Renal cortical epithelial cell (primary cell): ENCODE data around the gene TRPM3. TPM values are rescaled to one million over a fixed set of nuclear protein-coding genes. Genes with fewer than 3 reads are reported as not detected.

Experiments used
- DNase-seq: peaks from one replicate; pipeline ENCODE4 v3.0.0-alpha.2; 2011; ENCODE audit warnings: low read depth
- total RNA-seq: library from RNA; depleted of rRNA; stranded (reverse); fragments of >200 nt; gene quantifications from 2 replicates; pipeline ENCODE4 v1.2.3, GENCODE V29; 2014

TRPM3 gene
- total RNA-seq, 1 donor from 2014 or later: 2.9 TPM

DNA sequence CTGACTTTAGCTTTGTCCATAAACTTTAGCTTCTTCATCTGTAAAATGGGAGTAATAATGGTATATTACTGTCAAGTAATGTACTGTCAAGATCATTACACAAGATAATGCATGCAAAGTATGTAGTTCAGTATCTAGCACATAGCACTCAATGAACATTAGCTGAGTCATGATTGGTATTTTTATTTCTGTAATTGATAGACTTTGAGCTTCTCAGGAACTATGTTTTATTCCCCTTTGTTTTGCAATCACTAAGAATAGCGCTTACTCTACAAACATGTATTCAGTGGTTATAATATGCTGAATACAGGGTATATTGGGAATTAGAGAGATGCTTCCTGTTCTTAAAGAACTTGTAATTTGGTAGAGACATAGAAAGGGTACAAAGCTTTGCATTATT lies 564.6 kb downstream of the TRPM3 start:
- DNase-seq: no peak

DNA sequence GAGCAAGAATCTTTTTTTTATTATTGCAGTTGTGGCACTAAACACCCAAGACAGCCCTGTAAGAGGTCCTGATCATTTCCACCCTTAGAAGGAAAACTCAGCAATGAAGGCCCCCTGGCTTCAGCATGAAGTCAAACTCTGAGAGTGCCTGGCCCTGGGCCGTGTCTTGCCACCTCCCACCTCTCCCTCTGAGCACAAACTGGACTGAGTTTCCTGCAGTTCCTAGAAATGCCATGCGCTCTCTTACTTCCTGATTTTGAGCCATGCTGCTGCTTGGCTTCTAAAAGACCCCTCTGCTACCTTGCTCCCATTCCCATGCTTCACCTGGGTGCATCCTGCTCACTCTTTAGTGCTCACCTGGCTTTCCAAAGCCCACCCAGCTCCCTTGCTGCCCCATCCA lies 566.5 kb downstream of the TRPM3 start:
- DNase-seq: no peak

DNA sequence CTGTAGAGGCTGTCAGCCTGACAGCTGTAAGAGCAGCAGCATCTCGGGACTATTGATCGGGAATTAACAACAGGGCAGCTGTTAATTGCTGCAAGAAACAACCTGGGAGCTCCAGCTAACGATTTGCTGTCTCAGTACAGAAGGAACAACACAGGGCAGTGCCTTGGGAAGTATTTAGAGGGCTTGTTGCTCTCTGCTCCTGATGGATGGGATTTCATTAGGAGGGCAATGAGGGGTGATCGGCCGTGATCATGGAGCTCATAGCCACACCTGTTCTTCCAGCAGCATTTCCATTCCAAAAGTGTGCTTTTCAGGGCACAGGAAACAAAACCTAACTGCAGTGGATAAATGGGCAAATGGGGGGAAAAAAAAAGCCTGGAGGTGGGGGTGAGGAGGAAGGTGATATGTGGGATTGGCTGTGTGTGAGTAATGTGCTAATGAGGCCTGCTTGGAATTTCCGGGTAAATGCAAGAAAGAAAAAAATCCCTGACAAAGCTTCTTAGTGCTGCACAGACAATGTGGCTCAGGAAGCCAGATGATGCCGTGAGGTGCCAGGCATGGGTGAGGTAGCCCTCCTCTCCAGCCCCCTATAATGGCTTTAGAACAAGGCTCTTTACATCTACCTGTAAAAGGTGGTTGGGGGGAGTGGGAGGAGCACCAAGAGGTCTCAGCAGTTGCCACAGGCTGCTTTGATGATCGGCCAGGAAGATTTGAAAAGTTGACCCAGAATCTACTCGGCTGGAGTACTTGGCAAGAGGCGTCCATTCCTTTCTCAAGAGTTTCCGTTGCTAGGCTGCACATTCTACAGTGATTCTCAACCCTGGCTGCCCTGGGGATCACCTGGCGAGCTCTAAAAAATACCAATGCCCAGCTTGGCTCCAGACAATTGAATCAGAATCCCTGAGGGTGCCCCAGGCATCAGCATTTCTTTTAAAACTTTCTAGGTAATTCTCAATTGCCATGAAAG lies 567.4 kb downstream of the TRPM3 start:
- DNase-seq: peak; percentile 91

DNA sequence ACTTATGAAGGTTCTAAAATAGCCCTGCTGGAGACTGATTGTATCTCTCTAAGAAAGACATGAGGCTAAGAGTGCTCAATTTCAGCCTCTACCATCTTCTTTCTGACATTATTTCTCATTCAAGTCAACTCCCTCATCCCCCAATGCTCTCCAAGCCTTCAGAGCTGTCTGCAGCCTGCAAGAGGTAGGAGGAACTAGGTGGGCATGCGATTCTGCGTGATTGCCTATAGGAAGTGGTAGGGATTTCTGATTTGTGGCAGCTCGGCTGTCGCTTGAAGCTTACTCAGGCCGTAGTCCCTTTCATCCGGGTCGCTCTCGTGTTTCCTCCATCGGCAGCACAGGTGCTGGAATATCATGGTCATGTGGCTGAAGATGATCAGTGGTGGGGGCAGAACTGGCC lies 568.9 kb downstream of the TRPM3 start:
- DNase-seq: no peak

- no peak for DNase-seq
Measured at GRCh38 chr9:70551801-70552200, 569.6 kb downstream of the TRPM3 start.

DNA sequence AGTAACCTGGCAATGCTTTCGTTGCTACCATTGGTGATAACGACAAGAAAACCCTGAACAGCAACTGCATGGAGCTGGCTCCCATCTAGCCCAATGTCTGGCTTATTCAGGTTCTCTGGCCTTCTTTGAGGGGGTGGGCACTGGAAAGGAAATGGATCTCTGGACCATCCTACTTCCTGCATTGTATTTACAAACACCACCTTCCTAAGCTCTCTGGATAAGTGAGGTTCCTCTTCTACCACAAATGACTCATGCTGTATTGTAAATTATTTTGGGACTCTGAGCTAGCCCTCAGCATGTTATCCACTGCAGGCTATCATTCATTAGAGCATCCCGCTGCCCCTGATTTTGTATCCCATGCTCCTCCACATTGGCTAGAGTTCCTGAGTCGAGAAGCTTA lies 570.0 kb downstream of the TRPM3 start:
- peak; percentile 15 for DNase-seq

- no peak for DNase-seq
Measured at GRCh38 chr9:70549926-70550325, 571.5 kb downstream of the TRPM3 start.

DNA sequence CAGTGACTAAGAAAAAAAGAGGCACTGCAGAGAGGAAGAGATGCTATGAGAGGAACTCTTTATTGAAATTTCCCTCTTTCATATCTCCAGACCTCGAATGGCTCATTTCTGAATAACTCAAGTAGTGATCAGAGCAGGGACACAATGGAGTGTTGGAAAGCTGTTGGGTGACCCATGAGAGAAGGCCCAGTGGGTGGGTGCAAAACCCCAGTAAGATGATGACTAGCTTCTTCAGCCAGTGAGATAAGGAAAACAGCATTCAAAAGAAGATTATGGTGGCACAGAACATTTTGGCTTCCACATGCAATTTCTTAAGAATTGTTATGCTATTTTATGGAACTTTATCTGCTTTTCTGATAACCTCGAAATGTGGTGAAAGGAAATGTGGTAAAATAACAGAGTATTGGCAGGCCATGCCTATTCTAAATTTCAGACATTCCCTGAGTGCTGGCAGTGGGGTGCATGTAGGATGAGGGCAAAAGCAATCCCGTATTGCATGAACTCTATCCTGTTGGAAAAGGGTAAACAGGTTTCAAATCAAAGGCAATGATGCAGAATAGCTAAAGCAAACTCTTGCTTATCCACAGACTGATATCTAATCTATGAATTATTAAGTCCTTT lies 579.0 kb downstream of the TRPM3 start:
- no peak for DNase-seq

- DNase-seq: no peak
Measured at GRCh38 chr9:70540016-70540415, 581.4 kb downstream of the TRPM3 start.

DNA sequence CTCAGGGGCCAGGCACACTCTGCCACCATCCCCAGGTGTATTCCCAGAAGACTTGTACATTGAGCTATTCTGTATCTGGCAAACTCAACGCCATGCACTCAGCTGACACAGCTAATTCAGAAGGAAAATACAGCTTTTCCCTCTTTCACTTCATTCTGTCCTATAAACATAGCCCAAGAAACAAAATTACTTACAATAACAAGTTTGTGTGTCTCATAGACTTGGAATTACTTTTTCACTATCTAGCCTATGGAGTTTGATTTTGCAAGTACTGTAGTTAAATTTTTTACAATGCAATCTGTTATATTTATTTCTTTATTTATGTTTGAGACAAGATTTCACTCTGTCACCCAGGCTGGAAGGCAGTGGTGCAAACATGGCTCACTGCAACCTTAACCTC lies 581.9 kb downstream of the TRPM3 start:
- no peak for DNase-seq

GRCh38 chr9:70539001-70539400 lies 582.4 kb downstream of the TRPM3 start:
- DNase-seq: no peak

GRCh38 chr9:70537084-70537483 lies 584.3 kb downstream of the TRPM3 start:
- DNase-seq: no peak

DNA sequence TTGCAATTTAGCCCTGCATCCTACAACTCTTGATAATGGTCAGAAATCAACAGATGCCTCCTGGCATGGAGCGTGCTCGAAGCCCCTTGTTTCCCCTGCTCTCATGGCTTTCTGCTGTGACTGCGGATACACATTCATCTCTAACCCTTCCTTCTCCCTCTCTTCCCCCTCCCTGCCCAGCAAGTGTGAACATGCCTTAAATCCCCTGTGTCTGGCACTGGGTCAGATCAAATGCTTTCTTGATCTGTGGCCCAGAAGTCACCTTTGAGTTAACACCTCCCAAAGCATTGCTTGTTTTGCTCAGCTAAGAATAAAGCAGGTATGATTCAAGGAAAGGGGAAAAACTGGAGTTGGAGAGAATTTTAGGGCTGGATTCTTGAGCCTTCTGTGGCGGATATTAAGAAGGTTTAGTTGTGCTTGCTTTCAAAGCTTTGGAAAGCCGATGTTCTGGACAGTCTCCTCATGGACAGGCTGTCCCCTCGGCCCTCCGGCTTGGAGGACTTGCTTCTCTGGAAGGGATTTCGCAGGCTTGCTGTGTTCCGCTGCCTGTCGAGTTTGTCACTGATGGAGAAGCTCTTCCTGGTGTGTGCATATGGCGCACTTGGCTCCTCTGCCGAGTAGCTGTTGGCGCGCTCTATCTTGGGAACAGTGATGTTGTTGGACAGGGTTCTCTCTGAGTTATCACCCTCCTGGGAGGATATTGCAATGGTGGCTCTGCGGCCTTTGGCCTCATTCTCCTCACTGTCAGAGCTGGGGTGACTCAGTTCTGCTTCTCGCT lies 585.7 kb downstream of the TRPM3 start:
- DNase-seq: no peak

DNA sequence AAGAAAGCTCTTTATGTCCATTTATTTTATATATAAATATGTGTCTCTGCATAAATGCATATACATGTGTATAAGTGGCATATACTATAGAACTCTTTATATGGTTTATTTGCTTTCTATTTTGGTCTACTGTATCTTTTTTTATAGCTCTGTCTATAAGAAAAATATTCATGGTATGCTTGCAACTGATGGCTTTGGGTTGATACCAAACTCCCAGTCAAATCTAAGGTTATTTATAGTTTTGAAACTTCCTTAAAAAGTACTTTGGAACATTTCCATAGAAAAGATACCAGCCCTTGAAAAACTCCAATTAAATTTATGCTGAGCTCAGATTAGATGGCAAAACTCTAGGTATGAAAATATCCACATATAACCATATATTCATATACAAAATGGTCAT lies 587.0 kb downstream of the TRPM3 start:
- DNase-seq: no peak

DNA sequence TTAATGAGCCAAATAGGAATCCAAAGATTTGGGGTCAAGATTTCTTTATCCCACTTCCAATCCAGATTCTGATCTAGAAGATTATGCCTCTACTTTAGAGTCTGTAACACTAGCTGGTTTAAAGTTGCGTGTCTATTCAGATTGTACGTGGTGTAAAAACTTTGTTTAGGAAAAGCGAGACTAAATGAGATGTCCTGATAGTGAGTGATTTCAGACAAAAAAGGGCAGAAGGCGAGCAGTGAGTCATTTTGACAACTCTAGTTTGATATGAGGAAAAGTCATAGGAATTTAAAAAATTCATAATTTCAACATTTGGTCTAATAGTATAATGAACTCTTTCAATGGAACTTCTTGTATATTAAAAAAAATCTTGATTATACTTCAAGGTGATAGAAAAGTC lies 587.4 kb downstream of the TRPM3 start:
- no peak for DNase-seq

DNA sequence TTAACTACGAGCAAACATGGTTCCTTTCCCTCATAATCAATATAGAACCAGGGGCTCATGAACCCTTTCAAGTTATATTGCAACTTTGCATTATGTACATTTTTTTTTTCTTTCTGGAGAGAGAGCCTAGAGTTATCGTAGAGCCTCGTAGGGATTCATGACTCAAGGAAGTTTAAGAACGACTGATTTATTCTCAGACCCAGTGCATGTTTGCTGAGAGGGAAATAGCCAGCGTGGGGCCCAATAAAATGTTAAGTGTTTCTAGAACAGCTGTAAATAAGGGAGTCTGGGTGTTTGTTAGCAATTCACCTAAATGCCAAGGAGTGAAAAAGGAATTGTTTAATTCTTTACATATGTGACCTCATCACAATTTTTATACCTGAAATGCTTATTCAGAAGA lies 587.9 kb downstream of the TRPM3 start:
- DNase-seq: no peak

DNA sequence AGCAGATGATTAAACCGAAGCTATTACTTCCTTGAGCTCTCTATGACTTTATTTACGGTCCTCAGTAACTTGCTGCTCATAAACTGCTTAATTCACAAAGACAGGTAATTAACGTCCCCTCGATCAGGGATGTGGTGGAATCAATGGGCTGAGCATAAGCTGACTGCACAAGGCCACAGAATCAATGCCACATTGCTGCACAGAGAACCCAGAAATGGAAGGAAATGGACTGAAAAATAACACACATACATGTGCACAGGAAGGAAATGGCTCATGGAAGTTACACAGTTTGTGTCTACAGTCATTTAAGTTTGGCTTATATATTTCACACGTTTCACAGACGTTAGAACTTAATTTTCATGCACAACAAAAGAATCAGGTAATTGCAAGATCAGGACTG lies 588.7 kb downstream of the TRPM3 start:
- no peak for DNase-seq

GRCh38 chr9:70531311-70531710 lies 590.1 kb downstream of the TRPM3 start:
- DNase-seq: no peak

DNA sequence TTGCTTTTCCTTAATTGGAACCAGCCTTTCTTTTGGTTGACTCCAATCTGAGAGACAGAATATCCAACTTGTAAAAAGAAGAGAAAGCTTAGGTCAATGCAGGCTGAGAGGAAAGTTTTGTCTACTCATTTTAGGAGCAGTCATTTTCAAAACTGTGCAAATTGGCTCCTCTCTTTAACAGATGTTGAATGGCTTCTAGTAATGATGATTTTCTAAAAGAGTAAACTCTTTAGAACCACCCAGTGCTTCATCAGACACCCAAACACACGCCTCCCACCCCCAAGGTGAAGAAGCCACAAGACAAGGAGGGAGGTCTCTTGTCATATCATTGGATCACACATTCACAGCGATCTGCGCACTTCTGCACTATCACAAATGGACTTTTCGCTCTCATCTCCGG lies 590.7 kb downstream of the TRPM3 start:
- DNase-seq: no peak

- no peak for DNase-seq
Measured at GRCh38 chr9:70529833-70530232, 591.6 kb downstream of the TRPM3 start.

DNA sequence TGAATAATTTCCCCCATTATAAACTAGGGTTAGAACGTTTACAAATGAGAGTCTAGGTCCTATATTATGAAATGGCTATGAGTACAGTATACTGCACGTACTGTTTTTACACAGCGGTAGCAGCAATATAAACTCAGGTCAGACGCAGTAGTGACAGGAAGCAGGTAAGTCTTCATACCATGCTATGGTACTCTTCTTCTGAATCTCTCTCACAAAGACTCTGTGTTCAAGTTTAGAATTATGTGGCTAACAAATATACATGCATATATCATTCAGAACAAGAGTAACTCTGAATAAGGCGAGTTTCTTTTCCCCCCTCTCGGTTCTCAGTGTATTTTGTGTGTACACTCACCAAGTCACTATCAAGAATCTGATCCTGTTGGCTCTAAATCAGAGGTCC lies 592.0 kb downstream of the TRPM3 start:
- DNase-seq: no peak

GRCh38 chr9:70526902-70527301 lies 594.5 kb downstream of the TRPM3 start:
- DNase-seq: no peak

- DNase-seq: no peak
Measured at GRCh38 chr9:70525519-70525918, 595.9 kb downstream of the TRPM3 start.
